GM20000 (cell line): ENCODE data around the gene CADM4.

Experiments used
- DNase-seq: peaks from one replicate; pipeline ENCODE4 v3.0.0; 2012; ENCODE audit warnings: low spot score
- TF ChIP-seq, protein P1 (sequence below): IDR thresholded peaks from 2 replicates; pipeline ENCODE4 v1.5.1; 2012; ENCODE audit warnings: mild to moderate bottlenecking, control low read depth; ENCODE audit errors: extremely low read depth, missing control alignments

The CADM4 gene

DNA sequence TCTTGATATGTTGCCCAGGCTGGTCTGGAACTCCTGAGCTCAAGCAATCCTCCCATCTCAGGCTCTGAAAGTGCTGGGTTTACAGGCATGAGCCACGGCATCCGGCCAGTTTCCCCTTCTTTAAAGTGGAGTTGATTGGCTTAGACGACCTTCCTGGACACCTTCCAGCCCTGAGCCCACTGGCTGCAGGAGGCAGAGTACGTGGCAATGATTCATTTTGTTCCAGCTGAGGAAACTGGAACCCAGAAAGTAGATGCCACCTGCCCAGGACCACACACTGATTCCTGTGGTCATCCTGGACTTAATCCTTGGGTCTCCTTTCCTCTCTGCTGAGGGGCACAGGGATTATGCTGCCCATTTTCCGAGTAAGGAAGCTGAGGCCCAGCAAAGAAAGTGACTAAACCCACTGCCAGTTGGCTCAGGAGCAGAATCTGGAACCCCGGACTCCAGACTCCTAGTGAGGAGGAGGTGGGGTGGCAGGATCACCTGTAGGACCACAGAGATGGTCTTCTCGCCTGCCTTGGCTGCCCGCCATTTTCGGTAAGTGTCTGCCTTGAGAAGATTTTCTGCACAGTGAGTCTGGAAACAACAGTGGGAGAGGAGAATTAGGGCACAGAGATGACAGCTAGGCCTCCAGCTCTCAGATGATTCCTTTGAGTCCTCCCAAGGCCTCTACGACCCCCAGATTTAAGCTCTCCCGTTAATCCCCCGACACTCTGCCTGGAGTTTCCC is 65.1 kb downstream of the CADM4 start:
- TF ChIP-seq, protein P1, sequence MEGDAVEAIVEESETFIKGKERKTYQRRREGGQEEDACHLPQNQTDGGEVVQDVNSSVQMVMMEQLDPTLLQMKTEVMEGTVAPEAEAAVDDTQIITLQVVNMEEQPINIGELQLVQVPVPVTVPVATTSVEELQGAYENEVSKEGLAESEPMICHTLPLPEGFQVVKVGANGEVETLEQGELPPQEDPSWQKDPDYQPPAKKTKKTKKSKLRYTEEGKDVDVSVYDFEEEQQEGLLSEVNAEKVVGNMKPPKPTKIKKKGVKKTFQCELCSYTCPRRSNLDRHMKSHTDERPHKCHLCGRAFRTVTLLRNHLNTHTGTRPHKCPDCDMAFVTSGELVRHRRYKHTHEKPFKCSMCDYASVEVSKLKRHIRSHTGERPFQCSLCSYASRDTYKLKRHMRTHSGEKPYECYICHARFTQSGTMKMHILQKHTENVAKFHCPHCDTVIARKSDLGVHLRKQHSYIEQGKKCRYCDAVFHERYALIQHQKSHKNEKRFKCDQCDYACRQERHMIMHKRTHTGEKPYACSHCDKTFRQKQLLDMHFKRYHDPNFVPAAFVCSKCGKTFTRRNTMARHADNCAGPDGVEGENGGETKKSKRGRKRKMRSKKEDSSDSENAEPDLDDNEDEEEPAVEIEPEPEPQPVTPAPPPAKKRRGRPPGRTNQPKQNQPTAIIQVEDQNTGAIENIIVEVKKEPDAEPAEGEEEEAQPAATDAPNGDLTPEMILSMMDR = no peak
- no peak for DNase-seq
